Skeletal muscle satellite cell (primary cell): ENCODE results near the gene LRMDA.

ENCODE experiments used
- H3K27me3 ChIP-seq: 2 replicates; pipeline ENCODE4 v1.7.0; 2013; ENCODE audit warnings: low read length; ENCODE audit not compliant: control insufficient read depth, insufficient read depth
- H3K36me3 ChIP-seq: 2 replicates; pipeline ENCODE4 v1.7.0; 2013; ENCODE audit warnings: mild to moderate bottlenecking, control low read depth, low read length; ENCODE audit not compliant: insufficient read depth
- H3K4me1 ChIP-seq: 2 replicates; pipeline ENCODE4 v1.7.0; 2013; ENCODE audit warnings: low read length; ENCODE audit not compliant: control insufficient read depth, insufficient read depth
- H3K4me2 ChIP-seq: 2 replicates; pipeline ENCODE4 v1.7.0; 2013; ENCODE audit warnings: mild to moderate bottlenecking, low read length
- H3K4me3 ChIP-seq: 2 replicates; pipeline ENCODE4 v1.7.0; 2013; ENCODE audit warnings: low read length
- H3K9ac ChIP-seq: 2 replicates; pipeline ENCODE4 v1.7.0; 2013; ENCODE audit warnings: mild to moderate bottlenecking, low read depth, low read length, moderate library complexity
- H3K9me3 ChIP-seq: replicated peaks from 2 replicates; pipeline ENCODE4 v1.7.0; 2013; ENCODE audit warnings: mild to moderate bottlenecking, control low read depth, low read length

LRMDA gene

DNA sequence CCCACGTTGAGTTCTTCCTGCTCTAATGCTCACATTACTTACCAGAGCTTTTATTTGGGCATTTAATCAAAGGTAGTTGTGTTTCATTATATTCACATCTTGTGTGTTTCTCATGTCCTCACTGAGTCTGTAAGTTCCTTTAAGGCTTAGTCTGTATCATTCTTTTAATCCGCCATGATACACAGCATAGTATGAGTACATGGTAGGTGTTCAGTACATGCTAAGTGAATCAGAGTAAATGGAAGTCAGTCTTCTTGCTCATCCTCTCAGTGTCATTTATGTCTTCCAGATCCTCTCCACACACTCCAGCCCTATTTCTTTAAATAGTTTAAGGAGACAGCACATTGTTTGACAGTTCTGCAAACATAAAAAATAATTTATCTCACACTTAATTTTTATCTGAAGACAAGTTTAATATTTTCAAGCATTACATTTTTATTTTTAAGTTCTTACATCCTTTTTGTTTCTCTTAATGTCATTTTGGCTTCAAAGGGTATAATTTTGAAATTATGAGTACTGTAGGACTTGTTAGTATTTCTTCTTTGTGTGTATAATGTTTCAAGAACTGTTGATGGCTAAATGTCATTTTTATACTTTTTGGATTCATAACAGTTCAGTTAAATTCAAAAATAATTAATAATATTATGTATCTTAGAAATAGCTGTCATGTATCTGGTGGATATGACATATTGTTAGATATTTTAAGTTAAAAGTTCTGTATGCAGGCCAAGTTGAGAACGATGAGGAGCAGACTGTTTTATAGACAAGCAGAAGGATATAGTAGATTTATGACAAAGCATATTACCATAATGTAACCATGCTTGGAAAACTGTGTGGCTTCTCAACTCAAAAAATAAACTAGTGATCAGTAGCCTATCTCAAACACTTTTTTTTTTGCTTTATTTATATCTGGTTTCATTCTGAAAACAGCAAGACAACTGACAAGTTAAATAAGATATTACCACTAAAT is 342.7 kb downstream of the LRMDA start:
- peaks cover 5% of the 10 kb centered on the region for H3K4me1 ChIP-seq
- H3K9ac ChIP-seq, result no peak overlapping the region
- no peaks in the 10 kb centered on the region for H3K9me3 ChIP-seq
- no peaks in the 10 kb centered on the region for H3K36me3 ChIP-seq
- H3K27me3 ChIP-seq, result peaks cover 1% of the 10 kb centered on the region
- H3K4me3 ChIP-seq, result no peak overlapping the region
- H3K4me2 ChIP-seq, result no peak overlapping the region

DNA sequence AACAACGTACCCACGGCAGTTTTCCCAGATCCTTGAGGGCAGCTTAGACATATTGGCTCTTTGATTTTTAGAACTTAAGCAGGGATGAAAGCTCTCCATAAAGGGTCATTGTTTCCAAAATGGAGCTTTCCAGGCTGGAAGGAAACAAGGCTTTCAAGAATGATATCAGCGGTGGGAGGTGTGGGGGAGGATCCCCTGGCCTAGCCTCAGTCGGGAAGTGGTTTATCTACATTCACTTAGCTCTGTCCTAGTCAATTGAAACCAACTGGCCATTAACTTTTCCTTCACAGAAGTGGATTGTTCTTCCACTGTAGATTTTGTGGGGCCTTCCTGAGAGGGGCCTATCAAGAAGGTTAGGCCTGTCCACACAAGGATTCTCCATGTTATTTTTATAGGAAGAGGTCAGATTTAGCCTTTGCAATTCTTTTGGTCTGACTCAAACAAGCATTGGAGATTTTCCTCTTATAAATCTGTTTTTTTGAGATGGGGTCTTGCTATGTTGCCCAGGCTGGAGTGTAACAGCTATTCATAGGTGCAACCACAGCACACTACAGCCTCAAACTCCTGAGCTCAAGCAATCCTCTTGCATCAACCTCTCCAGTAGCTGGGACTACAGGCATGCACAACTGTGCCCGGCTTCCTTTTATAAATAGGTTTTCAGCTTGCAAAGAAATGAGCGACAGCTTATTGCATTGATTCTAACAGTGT is 343.5 kb downstream of the LRMDA start:
- H3K36me3 ChIP-seq, result no peaks in the 10 kb centered on the region
- no peak overlapping the region for H3K4me3 ChIP-seq
- H3K9ac ChIP-seq, result no peak overlapping the region
- H3K4me1 ChIP-seq, result peaks cover 5% of the 10 kb centered on the region
- no peak overlapping the region for H3K4me2 ChIP-seq
- H3K9me3 ChIP-seq, result no peaks in the 10 kb centered on the region
- H3K27me3 ChIP-seq, result no peaks in the 10 kb centered on the region

DNA sequence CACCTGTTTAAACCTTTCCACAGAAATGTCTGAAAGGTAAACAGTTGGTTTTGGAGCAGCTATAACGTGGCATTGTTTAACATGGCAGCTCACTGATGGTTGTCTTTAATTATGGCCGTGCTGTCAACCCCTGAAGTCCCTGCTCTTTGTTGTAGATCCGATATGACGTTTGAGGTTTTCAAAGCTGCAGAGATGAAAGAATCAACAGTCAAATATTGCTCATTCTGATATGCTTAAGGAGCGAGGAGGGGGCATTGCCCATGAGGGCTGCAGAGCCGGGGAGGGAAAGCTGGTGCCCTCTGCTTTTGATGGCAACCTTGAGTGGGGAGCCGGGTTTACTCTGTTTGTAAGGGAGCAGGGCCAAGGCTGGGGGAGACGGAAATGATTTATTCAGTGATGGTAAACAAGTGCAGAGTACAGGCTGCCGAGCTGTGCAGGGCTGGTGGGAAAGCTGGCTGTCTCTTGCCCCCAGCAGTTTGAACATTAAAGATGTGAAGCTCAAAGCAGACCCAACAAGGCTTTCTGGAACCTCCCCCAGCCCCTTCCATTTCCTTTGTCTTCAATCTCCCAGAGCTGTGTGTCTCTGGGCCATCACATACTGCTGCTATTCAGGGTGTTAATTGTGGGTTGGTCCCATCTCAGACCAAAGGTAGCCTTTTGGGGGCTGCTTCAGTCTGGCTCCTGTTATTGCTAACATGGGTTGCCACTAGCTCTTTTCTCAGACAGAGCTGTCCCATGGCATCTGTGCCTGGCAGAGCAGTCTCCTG is 345.5 kb downstream of the LRMDA start:
- no peaks in the 10 kb centered on the region for H3K36me3 ChIP-seq
- no peak overlapping the region for H3K4me3 ChIP-seq
- no peak overlapping the region for H3K9ac ChIP-seq

DNA sequence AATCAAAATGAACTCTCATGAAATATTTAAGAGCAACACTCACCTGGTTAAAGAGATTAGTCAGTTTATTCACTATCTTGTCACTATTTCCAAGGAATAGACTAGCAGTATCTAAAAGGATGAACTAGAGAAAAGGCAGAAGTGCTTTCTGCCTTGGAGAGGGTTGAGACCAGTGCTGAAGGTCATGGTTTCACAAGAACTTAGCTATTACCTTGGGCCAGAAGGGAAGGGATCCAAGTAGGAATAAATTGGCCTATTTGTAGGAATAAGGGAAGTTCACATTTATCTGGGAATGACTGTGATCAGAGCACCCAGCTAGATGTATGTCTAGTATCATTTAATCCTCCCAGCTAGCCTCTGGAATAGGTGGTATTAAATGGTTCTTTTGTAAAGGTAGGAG is 347.2 kb downstream of the LRMDA start:
- Histone ChIP-seq H3K36me3 (no peaks in the 10 kb centered on the region), H3K27me3 (peaks cover 26% of the 10 kb centered on the region), H3K4me2 (no peak overlapping the region), H3K9me3 (no peaks in the 10 kb centered on the region), H3K4me1 (no peaks in the 10 kb centered on the region), H3K4me3 (no peak overlapping the region), H3K9ac (no peak overlapping the region)

More for the DNA sequence above, 345.5 kb downstream of the LRMDA start:
- Histone ChIP-seq H3K9me3 (no peaks in the 10 kb centered on the region), H3K27me3 (peaks cover 15% of the 10 kb centered on the region), H3K4me1 (peaks cover 5% of the 10 kb centered on the region), H3K4me2 (no peak overlapping the region)

DNA sequence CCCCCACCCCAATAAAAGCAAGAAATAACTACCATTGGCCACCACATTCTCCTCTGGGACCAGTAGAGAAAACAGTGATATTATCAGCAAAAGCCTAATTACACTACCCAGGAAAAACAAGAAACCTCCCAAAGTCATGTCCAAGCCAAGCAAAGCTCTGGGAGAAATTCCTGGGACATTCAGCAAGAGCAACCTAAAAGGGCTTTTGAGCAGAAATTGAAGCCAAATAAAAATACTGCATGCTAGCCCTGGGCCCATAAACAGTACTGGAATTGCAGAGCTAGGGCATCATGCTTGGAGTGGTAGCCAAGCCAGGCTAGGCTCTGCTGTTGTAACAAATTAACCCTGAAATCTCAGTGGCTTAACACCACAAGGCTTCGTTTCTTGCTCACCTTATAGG is 347.9 kb downstream of the LRMDA start:
- H3K4me2 ChIP-seq, result no peak overlapping the region
- H3K9me3 ChIP-seq, result no peaks in the 10 kb centered on the region
- H3K4me1 ChIP-seq, result no peaks in the 10 kb centered on the region
- no peak overlapping the region for H3K9ac ChIP-seq
- H3K36me3 ChIP-seq, result no peaks in the 10 kb centered on the region
- no peak overlapping the region for H3K4me3 ChIP-seq
- peaks cover 26% of the 10 kb centered on the region for H3K27me3 ChIP-seq

DNA sequence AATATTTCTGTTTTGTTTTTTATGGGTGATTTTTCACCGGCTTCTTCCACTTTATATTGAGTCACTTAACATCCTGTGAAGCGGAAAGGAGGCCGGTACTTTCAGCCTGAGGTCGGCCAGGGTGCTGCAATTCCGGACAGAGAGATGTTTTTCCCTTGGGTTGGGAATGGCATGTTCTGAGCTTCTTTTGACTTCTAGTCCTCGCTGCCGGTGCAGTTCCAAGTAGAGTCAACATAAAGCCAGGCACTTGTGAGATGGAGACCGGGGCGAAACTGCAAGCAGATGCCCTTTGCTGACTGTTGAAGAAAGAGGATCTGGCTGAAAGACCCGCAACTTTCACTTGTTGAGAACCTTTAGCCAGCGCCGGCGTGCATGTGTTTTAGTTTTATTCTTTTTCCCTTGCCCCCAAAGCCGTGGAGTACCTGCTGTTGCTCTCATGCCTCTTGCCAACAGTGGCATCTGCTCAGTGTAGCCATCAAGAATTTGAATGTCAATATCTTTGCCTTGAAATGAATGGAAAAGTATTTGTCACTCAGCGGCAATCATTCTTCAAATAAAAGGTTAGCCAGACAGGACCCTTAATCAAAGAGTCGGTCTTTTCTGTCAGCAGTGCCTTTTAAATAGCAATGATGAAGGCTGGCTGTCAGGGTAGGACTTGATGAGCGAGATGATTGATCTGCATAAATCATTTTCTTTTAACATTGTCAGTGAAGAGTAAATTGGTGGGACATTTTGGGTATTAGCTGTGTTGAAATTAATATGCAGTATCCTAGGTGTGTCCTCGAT is 351.2 kb downstream of the LRMDA start:
- Histone ChIP-seq H3K4me1 (no peaks in the 10 kb centered on the region), H3K4me3 (no peak overlapping the region), H3K4me2 (no peak overlapping the region), H3K36me3 (no peaks in the 10 kb centered on the region), H3K9me3 (no peaks in the 10 kb centered on the region), H3K9ac (no peak overlapping the region), H3K27me3 (peaks cover 26% of the 10 kb centered on the region)

DNA sequence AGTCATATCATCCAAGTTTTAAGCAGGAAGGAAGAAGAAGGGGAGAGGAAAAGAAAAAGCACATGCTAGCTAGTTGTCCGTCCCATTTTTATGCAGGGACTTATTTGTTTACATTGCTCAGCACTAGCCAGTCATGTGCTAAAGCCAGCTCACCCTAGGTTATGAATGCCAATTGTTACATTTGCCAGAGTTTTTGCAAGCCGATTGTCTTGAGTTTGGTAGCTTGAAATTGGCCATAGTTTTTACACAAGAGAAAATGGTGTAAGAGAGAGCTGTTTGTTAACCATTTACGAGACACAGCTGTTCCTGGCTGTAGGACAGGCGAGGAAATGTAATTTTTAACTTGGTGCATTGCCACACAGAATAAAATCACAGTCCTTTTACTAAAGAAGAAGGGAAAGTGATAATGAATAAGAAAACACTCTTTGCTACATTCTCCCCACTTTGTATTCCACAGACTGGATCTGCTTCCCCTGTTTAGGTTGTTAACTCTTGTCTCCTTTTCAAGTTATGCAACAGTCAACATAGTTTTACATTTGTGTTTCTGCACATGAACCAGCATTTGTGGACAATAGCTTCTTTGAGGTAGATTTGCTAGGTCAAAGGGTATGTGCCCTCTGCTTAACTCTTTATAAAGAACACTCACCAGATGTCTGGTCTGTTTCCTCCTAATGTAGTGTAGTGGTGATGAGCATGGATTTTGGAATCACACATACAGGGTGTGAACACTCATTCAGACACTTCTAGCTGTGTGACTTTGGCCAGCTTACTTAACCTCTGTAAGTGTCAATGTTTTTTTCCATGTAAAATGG is 357.2 kb downstream of the LRMDA start:
- H3K9me3 ChIP-seq, result no peaks in the 10 kb centered on the region
- H3K4me3 ChIP-seq, result no peak overlapping the region
- no peak overlapping the region for H3K9ac ChIP-seq
- H3K36me3 ChIP-seq, result no peaks in the 10 kb centered on the region
- H3K4me1 ChIP-seq, result no peaks in the 10 kb centered on the region
- peak overlapping the region; percentile 27 for H3K4me2 ChIP-seq
- no peaks in the 10 kb centered on the region for H3K27me3 ChIP-seq

DNA sequence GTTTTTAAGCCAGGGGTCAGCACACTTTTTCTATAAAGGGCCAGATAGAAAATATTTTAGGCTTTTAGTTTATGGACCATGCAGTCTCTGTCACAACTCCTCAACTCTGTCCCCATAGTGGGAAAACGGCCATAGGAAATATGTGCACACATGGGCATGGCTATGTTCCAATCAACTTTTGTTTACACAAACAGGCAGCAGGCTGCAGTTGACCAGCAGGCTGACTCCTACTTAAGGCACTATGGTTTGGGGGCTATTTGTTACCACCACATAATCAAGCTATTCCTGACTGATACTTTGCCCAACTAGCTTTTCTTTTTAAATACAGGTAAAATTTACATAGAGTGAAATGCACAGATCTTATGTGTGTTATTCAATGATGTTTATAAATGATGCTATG is 362.4 kb downstream of the LRMDA start:
- Histone ChIP-seq H3K9me3 (peaks cover 3% of the 10 kb centered on the region), H3K9ac (no peak overlapping the region), H3K4me1 (no peaks in the 10 kb centered on the region), H3K4me3 (no peak overlapping the region), H3K4me2 (no peak overlapping the region), H3K36me3 (no peaks in the 10 kb centered on the region), H3K27me3 (no peaks in the 10 kb centered on the region)

DNA sequence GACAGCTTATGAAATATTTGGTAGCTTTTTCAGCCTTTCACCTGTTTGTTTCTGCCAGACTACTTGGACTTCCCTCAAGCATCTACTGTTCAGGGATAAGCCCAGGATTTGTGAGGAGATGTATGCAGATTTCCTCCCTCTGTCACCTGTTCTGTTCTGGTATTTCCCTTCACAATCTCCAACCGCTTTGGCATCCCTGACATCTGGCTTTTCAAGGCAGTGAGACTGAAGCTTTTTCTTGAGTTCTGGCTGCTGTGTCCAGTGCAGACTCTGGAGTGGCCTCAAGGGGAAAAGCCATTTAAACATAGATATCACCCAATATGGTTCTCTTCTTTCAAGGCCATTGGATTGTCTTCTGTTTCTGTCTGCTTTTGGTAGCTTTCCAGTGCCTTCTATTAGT is 369.7 kb downstream of the LRMDA start:
- Histone ChIP-seq H3K4me2 (no peak overlapping the region), H3K36me3 (no peaks in the 10 kb centered on the region), H3K9ac (no peak overlapping the region), H3K27me3 (peaks cover 5% of the 10 kb centered on the region), H3K4me3 (no peak overlapping the region), H3K9me3 (peaks cover 3% of the 10 kb centered on the region), H3K4me1 (no peaks in the 10 kb centered on the region)

DNA sequence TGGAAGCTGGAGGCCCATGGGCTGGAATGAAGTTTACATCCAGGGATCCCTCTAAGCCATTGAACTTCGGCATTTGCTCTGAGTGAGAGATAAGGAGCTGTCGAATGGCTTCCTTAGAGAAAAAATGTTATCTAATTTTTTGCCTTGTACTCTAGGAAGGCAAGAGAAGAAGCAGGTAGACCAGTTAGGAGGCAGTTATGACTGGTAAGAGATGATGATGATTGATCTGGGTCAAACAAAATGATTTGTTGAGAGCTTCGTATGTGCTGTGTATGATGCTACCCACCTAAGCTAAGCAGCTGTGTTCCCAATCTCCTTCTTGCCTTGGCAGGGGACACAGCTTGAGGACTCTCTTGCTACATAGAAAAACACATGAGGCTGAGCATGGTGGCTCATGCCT is 370.2 kb downstream of the LRMDA start:
- peaks cover under 1% of the 10 kb centered on the region for H3K9me3 ChIP-seq
- H3K4me1 ChIP-seq, result no peaks in the 10 kb centered on the region
- no peak overlapping the region for H3K4me3 ChIP-seq
- no peaks in the 10 kb centered on the region for H3K36me3 ChIP-seq
- H3K9ac ChIP-seq, result no peak overlapping the region
- H3K4me2 ChIP-seq, result no peak overlapping the region
- peaks cover 5% of the 10 kb centered on the region for H3K27me3 ChIP-seq
